ENCODE measurements around the gene ARL4D. TPM values are rescaled to one million over a fixed set of nuclear protein-coding genes. Genes with fewer than 3 reads are reported as not detected.
A peak's percentile ranks its signal among the peaks of the same experiment; 100 is the strongest.

ARL4D gene
- total and polyA plus RNA-seq, 2 donors (not counting 3 experiments of a cell fraction or from before 2014, with no cell fraction given), result 3.8 to 4.1 TPM

DNA sequence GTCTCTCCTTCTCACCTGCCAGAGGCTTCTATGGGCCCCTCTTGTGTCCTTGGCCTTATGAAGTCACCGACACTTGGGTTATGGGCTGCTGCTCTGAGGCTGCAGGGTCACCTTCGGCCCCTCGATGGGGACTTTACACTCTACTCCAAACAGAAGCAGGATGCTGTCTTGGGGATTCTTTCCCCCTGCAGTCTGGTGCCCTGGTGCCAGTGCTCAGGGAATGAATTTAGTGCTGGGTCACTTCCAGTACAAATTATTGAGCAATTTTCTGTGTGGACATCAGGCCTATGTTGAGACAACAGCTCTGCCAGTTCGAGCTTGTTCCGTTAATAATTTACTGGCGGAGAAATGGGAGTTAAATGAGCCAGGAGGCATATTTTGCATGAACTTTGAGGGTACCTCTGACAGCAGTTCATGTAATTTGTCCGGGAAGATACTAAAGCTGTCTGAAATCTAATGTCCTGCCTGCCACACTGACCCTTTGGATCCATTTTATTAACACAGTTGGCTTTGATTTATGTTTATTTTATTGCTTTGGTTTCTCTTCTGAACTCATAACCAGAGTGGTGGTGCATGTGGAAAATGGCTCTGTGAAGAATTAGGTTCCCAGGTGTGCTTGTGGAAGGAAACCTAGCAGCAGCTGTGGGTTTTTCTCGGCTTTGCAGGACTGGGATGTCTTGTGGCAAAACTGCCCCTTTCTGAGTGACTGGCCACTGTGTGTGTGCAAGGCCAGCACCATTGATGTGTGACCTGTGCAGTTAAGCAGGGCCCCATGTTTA, 50.9 kb downstream of the ARL4D start:
- Histone ChIP-seq H3K4me2 (ENCODE audit: insufficient read depth, low read length) (no peak overlapping the region), H3K4me3 (replicated peaks in 1 of 3; ENCODE audit: insufficient read depth in 1 of 3, low read depth in 1 of 3, low read length in 3 of 3) (no peak overlapping the region), H3K79me2 (ENCODE audit: control insufficient read depth, insufficient read depth, low read length) (no peaks in the 10 kb centered on the region), H3K9me3 (replicated peaks; ENCODE audit: control insufficient read depth, insufficient read depth, low read length) (no peaks in the 10 kb centered on the region), H2AFZ (ENCODE audit: low read depth, low read length) (no peak overlapping the region), H4K20me1 (replicated peaks; ENCODE audit: control insufficient read depth, extremely low read depth, insufficient read depth, low read length) (no peaks in the 10 kb centered on the region), H3K9me1 (replicated peaks; ENCODE audit: control insufficient read depth, extremely low read depth, insufficient read depth, low read length) (no peaks in the 10 kb centered on the region), H3K36me3 (ENCODE audit: control insufficient read depth in 2 of 2, extremely low read depth in 1 of 2, insufficient read depth in 2 of 2, low read length in 2 of 2) (no peaks in the 10 kb centered on the region), H3K27me3 (ENCODE audit: control insufficient read depth in 2 of 2, insufficient read depth in 2 of 2, low read length in 2 of 2) (peaks cover under 1 to 1% of the 10 kb centered on the region in 2 experiments), H3K9ac (replicated peaks; ENCODE audit: extremely low read depth, insufficient read depth, low read length) (no peak overlapping the region), H3K4me1 (ENCODE audit: control insufficient read depth, extremely low read depth, insufficient read depth, low read length) (no peaks in the 10 kb centered on the region), H3K27ac (ENCODE audit: insufficient read depth, low read depth, low read length) (no peak overlapping the region)
- dilution Hi-C loops (cut with MboI; ENCODE audit: extremely low pct_ligation_motif_present, low sequenced_read_pairs) (no loop called here), intact Hi-C loops (cut with micrococcal nuclease) (no loop called here)
- ChIA-PET CTCF (interaction anchor here (1.0 to 1.1 kb wide), 3 partner anchors 27 to 54 kb away, joined by 3 read pairs; no protein-coding TSS in a partner anchor), POLR2A (interaction anchor here (0.7 kb wide), 1 partner anchor 51 kb away, joined by 4 read pairs; the partner anchor contains the start of gene ARL4D)
- no peak for DNase-seq (ENCODE audit: low read depth, low spot score)
- TF ChIP-seq GATA2 (IDR thresholded peaks at IDR 0.05; ENCODE audit: insufficient read depth, insufficient read length, low read depth, low read length), result no peak
- no peak for TF ChIP-seq MYC (IDR thresholded peaks at IDR 0.05; ENCODE audit: low read depth, low read length)
- TF ChIP-seq POLR2AphosphoS5 (IDR thresholded peaks at IDR 0.05; ENCODE audit: insufficient read depth, low read depth, low read length), result no peak
- no peak for TF ChIP-seq CTCF (IDR thresholded peaks at IDR 0.05; ENCODE audit: extremely low read depth in 1 of 2, insufficient read depth in 1 of 2, low read depth in 1 of 2, low read length in 2 of 2)
- no peak for TF ChIP-seq POLR2A (IDR thresholded peaks at IDR 0.05; ENCODE audit: low read depth, low read length)
- TF ChIP-seq JUN (IDR thresholded peaks at IDR 0.05; ENCODE audit: borderline replicate concordance, insufficient read depth, insufficient read length, low read depth), result no peak
- no peak for TF ChIP-seq EZH2 (IDR thresholded peaks at IDR 0.05; ENCODE audit: borderline replicate concordance, low read depth, low read length, severe bottlenecking)
- TF ChIP-seq FOS (IDR thresholded peaks at IDR 0.05; ENCODE audit: borderline replicate concordance, insufficient read depth, low read length), result no peak
- no peak for TF ChIP-seq MAX (IDR thresholded peaks at IDR 0.05; ENCODE audit: insufficient read depth, insufficient read length)
- BruUV-seq (replicated peaks), result no TSS peak
- no peak for FAIRE-seq

MicroRNAs encoded within 50 kb of the gene (microRNA counts, 767-probe panel; counts per million panel counts)
- 723 counts per million, percentile 96 among the panel's probes with 10 or more counts for microRNA hsa-miR-2117

Small RNAs within 50 kb of the gene (small RNA-seq; reads per million reads assigned to genes)
- not detected for gene RNU6-1137P (ENCODE audit: insufficient read depth, insufficient read length, low read depth, low replicate concordance)
- gene RNU6-406P (ENCODE audit: insufficient read depth, insufficient read length, low read depth, low replicate concordance), result not detected
- not detected for gene RNU6-470P (ENCODE audit: insufficient read depth, insufficient read length, low read depth, low replicate concordance)

Other genes starting within 250 kb of the ARL4D start
- gene NBR1, start 227.8 kb upstream of the ARL4D start, total RNA-seq, result 52.1 and 57.0 TPM in 2 replicates
- 22.9 and 26.4 TPM in 2 replicates for gene NBR1, start 227.8 kb upstream of the ARL4D start, polyA plus RNA-seq
- 11.5 and 14.8 TPM in 2 replicates for gene TMEM106A, start 187.1 kb upstream of the ARL4D start, total RNA-seq
- gene TMEM106A, start 187.1 kb upstream of the ARL4D start, polyA plus RNA-seq, result 12.9 and 14.3 TPM in 2 replicates
- gene CCDC200, start 170.4 kb upstream of the ARL4D start, total RNA-seq, result not detected in 2 replicates
- gene CCDC200, start 170.4 kb upstream of the ARL4D start, polyA plus RNA-seq, result not detected in 2 replicates
- gene RNU2-1, start 165.0 kb upstream of the ARL4D start, total RNA-seq, result 3,596 and 4,679 TPM in 2 replicates
- gene RNU2-1, start 165.0 kb upstream of the ARL4D start, polyA plus RNA-seq, result not detected in 2 replicates
- gene DHX8, start 85.0 kb downstream of the ARL4D start, total RNA-seq, result 52.1 and 65.6 TPM in 2 replicates
- gene DHX8, start 85.0 kb downstream of the ARL4D start, polyA plus RNA-seq, result 32.7 and 34.9 TPM in 2 replicates
- 32.2 and 39.4 TPM in 2 replicates for gene ETV4, start 147.3 kb downstream of the ARL4D start, total RNA-seq
- gene ETV4, start 147.3 kb downstream of the ARL4D start, polyA plus RNA-seq, result 5.5 and 7.3 TPM in 2 replicates

Data from endothelial cell of umbilical vein (primary cell).